ENCODE results near the gene YEATS2. TPM values are rescaled to one million over a fixed set of nuclear protein-coding genes. Genes with fewer than 3 reads are reported as not detected.

YEATS2 gene
- total RNA-seq, 6 experiments from 2014 or later = 19.0 to 24.6 (median 20.7) TPM

DNA sequence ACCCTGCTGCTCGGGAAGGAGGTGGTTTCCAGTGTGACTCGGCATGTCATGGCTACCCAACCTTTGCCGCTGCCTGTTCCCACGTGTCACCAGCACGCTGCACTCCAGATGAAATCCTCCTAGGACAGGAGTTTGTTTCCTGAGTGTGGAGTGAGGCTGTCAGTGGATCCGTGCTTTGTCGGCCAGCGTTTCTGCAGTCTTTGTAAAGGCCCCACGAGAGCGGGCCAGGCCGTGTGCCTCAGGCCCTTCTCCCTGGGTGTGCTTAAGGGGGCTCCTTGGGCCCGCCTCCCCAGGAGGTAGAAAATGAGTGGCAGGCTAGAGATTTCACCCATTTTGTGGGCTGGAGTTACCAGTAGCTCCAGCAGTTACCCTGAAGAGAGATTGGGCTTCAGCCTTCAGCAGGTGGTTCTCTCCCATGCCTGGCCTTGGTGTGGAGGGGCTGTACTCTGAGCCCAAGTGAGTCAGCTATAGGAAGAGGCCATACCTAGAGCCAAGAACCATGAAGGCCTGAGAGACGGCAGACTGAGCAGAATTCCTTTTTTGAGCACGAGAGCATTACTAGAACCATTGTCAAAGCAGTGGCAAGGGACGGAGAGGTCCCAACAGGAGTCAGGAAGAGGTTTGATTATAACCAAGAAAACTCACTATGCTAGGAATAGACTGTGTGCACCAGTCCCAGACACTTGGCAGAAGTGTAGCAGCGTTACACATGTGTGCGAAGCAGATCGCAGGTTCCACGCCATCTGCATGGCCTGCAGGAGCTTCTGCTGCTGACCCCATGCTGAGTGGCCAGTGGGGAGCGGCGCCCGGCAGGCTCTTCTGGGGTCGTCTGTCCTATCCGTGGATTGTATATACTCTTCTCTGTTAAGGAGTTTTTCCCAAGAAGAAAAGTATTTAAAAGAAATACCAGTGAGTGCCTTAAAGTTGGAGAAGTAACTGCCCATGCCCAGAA, 113.3 kb downstream of the YEATS2 start:
- no peak for DNase-seq
- Mint-ChIP-seq H3K27ac (no peak overlapping the region; the same call in 1 of the 2 replicates), H3K4me3 (no peak overlapping the region), H3K9me3 (no peaks in the 10 kb centered on the region), H3K36me3 (ENCODE audit: low read depth) (peaks cover 22% of the 10 kb centered on the region; the same call in 1 of the 2 replicates), H3K27me3 (ENCODE audit: insufficient read depth) (peaks cover 5% of the 10 kb centered on the region), H3K4me1 (ENCODE audit: low read depth) (no peaks in the 10 kb centered on the region)
- TF ChIP-seq, protein P1, sequence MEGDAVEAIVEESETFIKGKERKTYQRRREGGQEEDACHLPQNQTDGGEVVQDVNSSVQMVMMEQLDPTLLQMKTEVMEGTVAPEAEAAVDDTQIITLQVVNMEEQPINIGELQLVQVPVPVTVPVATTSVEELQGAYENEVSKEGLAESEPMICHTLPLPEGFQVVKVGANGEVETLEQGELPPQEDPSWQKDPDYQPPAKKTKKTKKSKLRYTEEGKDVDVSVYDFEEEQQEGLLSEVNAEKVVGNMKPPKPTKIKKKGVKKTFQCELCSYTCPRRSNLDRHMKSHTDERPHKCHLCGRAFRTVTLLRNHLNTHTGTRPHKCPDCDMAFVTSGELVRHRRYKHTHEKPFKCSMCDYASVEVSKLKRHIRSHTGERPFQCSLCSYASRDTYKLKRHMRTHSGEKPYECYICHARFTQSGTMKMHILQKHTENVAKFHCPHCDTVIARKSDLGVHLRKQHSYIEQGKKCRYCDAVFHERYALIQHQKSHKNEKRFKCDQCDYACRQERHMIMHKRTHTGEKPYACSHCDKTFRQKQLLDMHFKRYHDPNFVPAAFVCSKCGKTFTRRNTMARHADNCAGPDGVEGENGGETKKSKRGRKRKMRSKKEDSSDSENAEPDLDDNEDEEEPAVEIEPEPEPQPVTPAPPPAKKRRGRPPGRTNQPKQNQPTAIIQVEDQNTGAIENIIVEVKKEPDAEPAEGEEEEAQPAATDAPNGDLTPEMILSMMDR (IDR thresholded peaks at IDR 0.05) = no peak

DNA sequence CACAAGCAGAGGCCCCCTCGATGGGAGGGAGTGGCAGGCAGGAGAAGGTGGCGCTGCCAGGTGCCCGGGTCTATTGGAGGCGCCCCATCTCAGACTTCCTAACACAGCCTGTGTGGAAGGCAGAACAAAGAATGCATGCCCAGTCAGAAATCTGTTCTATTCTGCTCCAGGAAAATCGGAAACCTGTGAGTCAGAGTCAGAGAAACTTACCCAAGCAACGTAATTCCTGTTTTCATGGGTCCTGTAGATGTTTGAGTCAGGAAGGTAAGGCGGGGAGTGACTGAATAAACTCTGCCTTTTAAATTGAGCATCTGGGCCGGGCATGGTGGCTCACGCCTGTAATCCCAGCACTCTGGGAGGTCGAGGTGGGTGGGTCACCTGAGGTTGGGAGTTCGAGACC, 114.0 kb downstream of the YEATS2 start:
- H3K36me3 Mint-ChIP-seq (ENCODE audit: low read depth) = peaks cover 25% of the 10 kb centered on the region; the same call in 1 of the 2 replicates

DNA sequence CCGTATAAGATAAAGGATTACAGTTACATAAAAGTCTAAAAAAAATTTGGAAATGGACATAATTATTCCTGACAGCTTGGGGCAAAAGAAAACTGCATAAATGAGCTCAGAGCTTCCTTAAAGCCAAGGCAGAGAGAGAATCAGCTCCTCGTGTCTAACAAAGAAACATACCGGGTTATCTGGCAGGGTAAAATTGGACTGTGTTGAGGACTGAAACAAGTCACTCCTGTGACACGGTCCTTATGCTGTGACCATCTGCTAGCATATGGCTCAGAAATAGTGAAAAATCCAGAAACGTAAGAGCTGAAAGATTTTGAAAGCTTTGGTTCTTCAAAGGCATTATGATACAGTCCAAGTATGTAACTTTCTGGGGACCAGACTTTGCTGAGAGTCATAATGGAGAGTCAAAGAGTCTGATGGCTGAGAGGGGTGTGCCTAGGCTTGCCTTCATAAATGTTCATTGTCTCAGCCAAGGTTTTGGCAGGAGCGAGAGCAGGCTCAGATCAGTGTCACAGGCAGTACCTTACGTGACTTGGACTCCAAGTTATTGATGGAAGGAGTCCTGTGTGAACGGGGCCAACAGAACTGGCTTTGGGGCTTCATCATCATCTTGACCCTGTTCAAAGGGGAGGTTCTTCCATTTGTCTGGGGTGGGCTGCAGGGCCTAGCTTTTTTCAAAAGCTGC, 115.3 kb downstream of the YEATS2 start:
- no peak for DNase-seq
- H3K9me3 Mint-ChIP-seq = no peaks in the 10 kb centered on the region
- TF ChIP-seq, protein P1 (IDR thresholded peaks at IDR 0.05) = no peak
- no peak overlapping the region for H3K27ac Mint-ChIP-seq
- no peaks in the 10 kb centered on the region for H3K4me1 Mint-ChIP-seq (ENCODE audit: low read depth)
- H3K4me3 Mint-ChIP-seq = no peak overlapping the region
- H3K27me3 Mint-ChIP-seq (ENCODE audit: insufficient read depth) = peaks cover 5% of the 10 kb centered on the region
- H3K36me3 Mint-ChIP-seq (ENCODE audit: low read depth) = peaks cover 16% of the 10 kb centered on the region; the same call in 1 of the 2 replicates

More for the DNA sequence above, 114.0 kb downstream of the YEATS2 start:
- Mint-ChIP-seq H3K27ac (no peak overlapping the region), H3K9me3 (no peaks in the 10 kb centered on the region), H3K4me3 (no peak overlapping the region), H3K4me1 (ENCODE audit: low read depth) (no peaks in the 10 kb centered on the region), H3K27me3 (ENCODE audit: insufficient read depth) (peaks cover 5% of the 10 kb centered on the region)
- TF ChIP-seq, protein P1 (IDR thresholded peaks at IDR 0.05) = no peak
- DNase-seq = no peak

DNA sequence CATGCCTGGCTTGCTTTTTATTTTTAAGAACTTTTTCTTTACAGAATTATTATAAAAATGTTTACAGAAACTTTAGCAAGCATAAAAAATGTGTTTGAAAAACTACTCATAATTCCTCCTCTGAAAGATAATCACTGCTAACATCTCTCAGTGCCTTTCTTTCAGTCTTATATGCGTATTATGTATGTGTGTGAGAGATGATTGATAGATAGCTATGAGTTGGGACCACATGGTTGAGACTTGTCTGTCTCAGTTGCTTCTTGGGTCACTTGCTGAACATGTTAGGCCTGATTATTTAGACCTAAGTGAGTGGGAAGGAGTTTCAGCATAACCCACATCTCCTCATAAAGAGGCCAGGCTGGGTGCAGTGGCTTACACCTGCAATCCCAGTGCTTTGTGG, 116.6 kb downstream of the YEATS2 start:
- DNase-seq = no peak
- H3K27me3 Mint-ChIP-seq (ENCODE audit: insufficient read depth) = peaks cover 5% of the 10 kb centered on the region
- H3K9me3 Mint-ChIP-seq = no peaks in the 10 kb centered on the region
- no peak overlapping the region for H3K27ac Mint-ChIP-seq
- TF ChIP-seq, protein P1 (IDR thresholded peaks at IDR 0.05) = no peak
- H3K4me3 Mint-ChIP-seq = no peak overlapping the region
- H3K36me3 Mint-ChIP-seq (ENCODE audit: low read depth) = peaks cover 16% of the 10 kb centered on the region; the same call in 1 of the 2 replicates
- H3K4me1 Mint-ChIP-seq (ENCODE audit: low read depth) = no peaks in the 10 kb centered on the region

DNA sequence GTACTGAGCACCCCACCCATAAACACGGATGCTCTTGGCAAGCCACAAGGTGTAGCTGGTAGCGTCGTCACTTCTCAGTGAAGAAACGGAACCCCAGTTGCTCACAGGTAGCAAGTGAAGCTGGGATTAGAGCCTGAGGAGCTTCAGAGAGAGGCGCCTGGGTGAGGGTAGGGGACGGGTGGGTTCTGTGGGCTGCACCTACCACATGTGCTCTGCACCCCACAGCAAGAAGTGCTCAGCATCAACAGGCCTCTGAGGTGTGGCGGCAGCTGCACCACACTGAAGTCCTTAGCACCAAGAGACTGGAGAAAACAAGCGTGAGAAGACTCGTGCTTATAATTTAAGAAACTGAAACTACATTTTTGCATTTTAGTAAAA, 118.0 kb downstream of the YEATS2 start:
- Mint-ChIP-seq H3K27me3 (ENCODE audit: insufficient read depth) (peaks cover 5% of the 10 kb centered on the region), H3K27ac (no peak overlapping the region), H3K36me3 (ENCODE audit: low read depth) (0 out of 2 replicates have a peak, but pooled peaks cover 13% of the 10 kb centered on the region), H3K9me3 (no peaks in the 10 kb centered on the region), H3K4me1 (ENCODE audit: low read depth) (no peaks in the 10 kb centered on the region), H3K4me3 (no peak overlapping the region)
- TF ChIP-seq, protein P1 (IDR thresholded peaks at IDR 0.05) = no peak
- DNase-seq = no peak

Data from HFFc6 (cell line).